Right lobe of liver (tissue), 4 donors: ENCODE data around the gene LSMEM2.

Experiments
- POLR2A ChIP-seq: fragments of 450-650 bp; IDR thresholded peaks from one replicate; pipeline ENCODE4 v1.6.1; 2017; ENCODE audit warnings: antibody characterized with exemption, mild to moderate bottlenecking
- TF ChIP-seq, protein P1 (sequence below), 4 donors: fragments of 200-600 bp in 3 of 4; fragments of 450-650 bp in 1 of 4; IDR thresholded peaks; one replicate each; pipeline versions ENCODE4 v1.5.1 to v1.8.0; 2016 to 2022; ENCODE audit warnings: antibody characterized with exemption in 4 of 4, mild to moderate bottlenecking in 2 of 4
- donor health status: DM: no; HTN: no; CAD: no.
- donor health status: DM: no; HTN: no; CAD: no.
- donor health status: DM: no; HTN: yes; CAD: no.

DNA sequence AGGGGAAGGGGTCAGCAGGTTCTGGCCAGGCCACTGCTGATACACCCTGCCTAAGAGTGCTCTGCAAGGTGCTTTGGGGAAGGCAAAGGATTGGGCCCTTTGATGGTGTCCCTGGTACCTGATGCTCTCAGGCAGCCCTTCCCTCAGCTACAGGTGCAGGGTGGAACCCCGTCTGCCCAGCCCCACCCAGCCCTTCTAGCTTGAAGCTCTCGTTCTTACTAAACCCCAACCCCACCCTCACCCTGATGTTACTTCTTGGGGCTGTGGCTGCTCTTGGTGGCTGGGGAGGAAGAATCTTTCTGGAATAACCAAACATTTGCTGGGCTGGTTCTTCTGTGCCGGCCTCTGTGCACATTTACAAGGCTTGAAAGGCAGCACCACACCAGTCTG, 36.5 kb upstream of the LSMEM2 start:
- TF ChIP-seq, protein P1, sequence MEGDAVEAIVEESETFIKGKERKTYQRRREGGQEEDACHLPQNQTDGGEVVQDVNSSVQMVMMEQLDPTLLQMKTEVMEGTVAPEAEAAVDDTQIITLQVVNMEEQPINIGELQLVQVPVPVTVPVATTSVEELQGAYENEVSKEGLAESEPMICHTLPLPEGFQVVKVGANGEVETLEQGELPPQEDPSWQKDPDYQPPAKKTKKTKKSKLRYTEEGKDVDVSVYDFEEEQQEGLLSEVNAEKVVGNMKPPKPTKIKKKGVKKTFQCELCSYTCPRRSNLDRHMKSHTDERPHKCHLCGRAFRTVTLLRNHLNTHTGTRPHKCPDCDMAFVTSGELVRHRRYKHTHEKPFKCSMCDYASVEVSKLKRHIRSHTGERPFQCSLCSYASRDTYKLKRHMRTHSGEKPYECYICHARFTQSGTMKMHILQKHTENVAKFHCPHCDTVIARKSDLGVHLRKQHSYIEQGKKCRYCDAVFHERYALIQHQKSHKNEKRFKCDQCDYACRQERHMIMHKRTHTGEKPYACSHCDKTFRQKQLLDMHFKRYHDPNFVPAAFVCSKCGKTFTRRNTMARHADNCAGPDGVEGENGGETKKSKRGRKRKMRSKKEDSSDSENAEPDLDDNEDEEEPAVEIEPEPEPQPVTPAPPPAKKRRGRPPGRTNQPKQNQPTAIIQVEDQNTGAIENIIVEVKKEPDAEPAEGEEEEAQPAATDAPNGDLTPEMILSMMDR (IDR thresholded peaks at IDR 0.05), result no peak
- no peak for TF ChIP-seq POLR2A
